Keratinocyte (primary cell): Measurements from ENCODE around the gene ZNF148. TPM values are rescaled to one million over a fixed set of nuclear protein-coding genes. Genes with fewer than 3 reads are reported as not detected.

ENCODE experiments used
- DNase-seq: peaks from one replicate; pipeline ENCODE4 v3.0.0-alpha.2; 2011; ENCODE audit warnings: low read depth, missing footprints, low spot score
- FAIRE-seq: peaks from 2 replicates; lab custom pipeline; 2011; peaks lifted over from hg19 to GRCh38; lab: Jason Lieb, UNC
- H2AFZ ChIP-seq: 2 replicates; pipeline ENCODE4 v1.6.0; 2012; ENCODE audit warnings: low read length, control low read depth, inconsistent platforms; ENCODE audit not compliant: control insufficient read depth
- H3K27ac ChIP-seq: 2 replicates; pipeline ENCODE4 v1.5.1; 2011; ENCODE audit warnings: low read length; ENCODE audit not compliant: control insufficient read depth, insufficient read depth
- H3K27me3 ChIP-seq: 3 replicates; pipeline ENCODE4 v1.6.0; 2011; ENCODE audit warnings: low read length; ENCODE audit not compliant: control insufficient read depth, insufficient read depth; ENCODE audit errors: extremely low read depth
- H3K36me3 ChIP-seq, 2 experiments: 2 replicates in 1 of 2; 3 replicates in 1 of 2; pipeline ENCODE4 v1.5.1; 2011; ENCODE audit warnings: low read length in 2 of 2, mild to moderate bottlenecking in 1 of 2; ENCODE audit not compliant: control insufficient read depth in 2 of 2, insufficient read depth in 2 of 2; ENCODE audit errors: extremely low read depth in 1 of 2
- H3K4me1 ChIP-seq: 3 replicates; pipeline ENCODE4 v1.5.1; 2011; ENCODE audit warnings: low read length; ENCODE audit not compliant: control insufficient read depth, insufficient read depth; ENCODE audit errors: extremely low read depth
- H3K4me2 ChIP-seq: 3 replicates; pipeline ENCODE4 v1.6.0; 2011; ENCODE audit warnings: low read depth, low read length; ENCODE audit not compliant: control insufficient read depth, insufficient read depth; ENCODE audit errors: extremely low read depth
- H3K4me3 ChIP-seq, 3 experiments: fragments of 200-600 bp in 1 of 3; sonication (generic) in 1 of 3; 2 replicates in 2 of 3; 3 replicates in 1 of 3; pipeline ENCODE4 v1.5.1; 2011 to 2016; ENCODE audit warnings: low read length in 3 of 3, mild to moderate bottlenecking in 3 of 3, control low read depth in 2 of 3, inconsistent platforms in 1 of 3, low read depth in 1 of 3, mixed read lengths in 1 of 3, mixed run types in 1 of 3, moderate library complexity in 1 of 3; ENCODE audit not compliant: control insufficient read depth in 2 of 3, insufficient read depth in 2 of 3; ENCODE audit errors: extremely low read depth in 1 of 3
- H3K79me2 ChIP-seq: 2 replicates; pipeline ENCODE4 v1.6.0; 2012; ENCODE audit warnings: low read length; ENCODE audit not compliant: control insufficient read depth, insufficient read depth
- H3K9ac ChIP-seq: 3 replicates; pipeline ENCODE4 v1.6.0; 2011; ENCODE audit warnings: low read length; ENCODE audit not compliant: control insufficient read depth, insufficient read depth; ENCODE audit errors: extremely low read depth
- H3K9me1 ChIP-seq: 3 replicates; pipeline ENCODE4 v1.6.0; 2011; ENCODE audit warnings: low read length; ENCODE audit not compliant: control insufficient read depth, insufficient read depth; ENCODE audit errors: extremely low read depth
- H3K9me3 ChIP-seq: 2 replicates; pipeline ENCODE4 v1.5.1; 2012; ENCODE audit warnings: low read depth, low read length; ENCODE audit not compliant: control insufficient read depth
- H4K20me1 ChIP-seq: 3 replicates; pipeline ENCODE4 v1.6.0; 2011; ENCODE audit warnings: low read length; ENCODE audit not compliant: control insufficient read depth, insufficient read depth; ENCODE audit errors: extremely low read depth
- EZH2 ChIP-seq: IDR thresholded peaks from one replicate; pipeline ENCODE4 v1.6.1; 2012; ENCODE audit warnings: inconsistent platforms, mild to moderate bottlenecking, low read length, moderate library complexity
- dilution Hi-C: fragments of 300-500 bp; cut with MboI; formaldehyde crosslinking; loops from one replicate; pipeline ENCODE4 v1.7.0; 2020; ENCODE audit warnings: low sequenced_read_pairs; ENCODE audit not compliant: extremely low pct_ligation_motif_present
- polyA plus RNA-seq, 5 experiments: library from polyadenylated mRNA; depleted of rRNA in 3 of 5; stranded (reverse) in 3 of 5; stranded (forward) in 1 of 5; unstranded in 1 of 5; fragments of >200 nt; gene quantifications; 1 replicate in 1 of 5; 2 replicates in 3 of 5; 3 replicates in 1 of 5; pipeline versions ENCODE4 v1.2.1 to v1.2.3, GENCODE V29; 2011 to 2012; ENCODE audit warnings: missing spikeins in 2 of 5, low read depth in 1 of 5, low replicate concordance in 1 of 5
- TF ChIP-seq, protein P1 (sequence below), 3 experiments: IDR thresholded peaks in 1 of 3; conservative IDR thresholded peaks in 1 of 3; optimal IDR thresholded peaks in 1 of 3; 2 replicates in 2 of 3; 3 replicates in 1 of 3; pipeline versions ENCODE3 to v1.5.1; 2011; ENCODE audit warnings: low read length in 3 of 3, mild to moderate bottlenecking in 3 of 3, moderate library complexity in 2 of 3, control low read depth in 1 of 3, inconsistent platforms in 1 of 3; ENCODE audit not compliant: insufficient read depth in 2 of 3; ENCODE audit errors: extremely low read depth in 1 of 3

ZNF148 gene
- polyA plus RNA-seq, 1 donor (not counting 4 experiments of a cell fraction or from before 2014, with no cell fraction given): 21.4 TPM

DNA sequence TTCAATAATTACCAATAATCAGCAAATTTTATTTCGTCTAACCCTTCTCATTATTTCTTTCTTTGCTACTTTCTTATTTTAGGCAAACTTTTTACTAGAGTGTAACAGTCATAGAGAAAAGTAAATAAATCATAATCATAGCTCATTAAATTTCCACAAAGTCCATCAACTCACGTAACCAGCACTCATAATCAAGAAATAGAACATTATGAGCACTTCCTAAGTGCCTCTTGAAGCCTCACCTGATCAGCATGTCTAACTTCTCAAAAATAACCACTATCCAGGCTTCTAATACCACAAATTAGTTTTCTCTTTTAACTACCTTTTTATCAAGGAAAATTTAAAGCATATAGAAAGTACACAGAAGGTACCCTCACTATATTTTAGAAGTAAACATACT, 124.2 kb downstream of the ZNF148 start:
- H3K9ac ChIP-seq: no peak overlapping the region
- no peak overlapping the region for H2AFZ ChIP-seq
- dilution Hi-C loops: no loop called here
- H3K27me3 ChIP-seq: no peaks in the 10 kb centered on the region
- H3K9me3 ChIP-seq: no peaks in the 10 kb centered on the region
- no peaks in the 10 kb centered on the region for H3K9me1 ChIP-seq
- no peak overlapping the region for H3K4me3 ChIP-seq
- H3K79me2 ChIP-seq: no peaks in the 10 kb centered on the region
- H3K27ac ChIP-seq: no peak overlapping the region
- TF ChIP-seq, protein P1, sequence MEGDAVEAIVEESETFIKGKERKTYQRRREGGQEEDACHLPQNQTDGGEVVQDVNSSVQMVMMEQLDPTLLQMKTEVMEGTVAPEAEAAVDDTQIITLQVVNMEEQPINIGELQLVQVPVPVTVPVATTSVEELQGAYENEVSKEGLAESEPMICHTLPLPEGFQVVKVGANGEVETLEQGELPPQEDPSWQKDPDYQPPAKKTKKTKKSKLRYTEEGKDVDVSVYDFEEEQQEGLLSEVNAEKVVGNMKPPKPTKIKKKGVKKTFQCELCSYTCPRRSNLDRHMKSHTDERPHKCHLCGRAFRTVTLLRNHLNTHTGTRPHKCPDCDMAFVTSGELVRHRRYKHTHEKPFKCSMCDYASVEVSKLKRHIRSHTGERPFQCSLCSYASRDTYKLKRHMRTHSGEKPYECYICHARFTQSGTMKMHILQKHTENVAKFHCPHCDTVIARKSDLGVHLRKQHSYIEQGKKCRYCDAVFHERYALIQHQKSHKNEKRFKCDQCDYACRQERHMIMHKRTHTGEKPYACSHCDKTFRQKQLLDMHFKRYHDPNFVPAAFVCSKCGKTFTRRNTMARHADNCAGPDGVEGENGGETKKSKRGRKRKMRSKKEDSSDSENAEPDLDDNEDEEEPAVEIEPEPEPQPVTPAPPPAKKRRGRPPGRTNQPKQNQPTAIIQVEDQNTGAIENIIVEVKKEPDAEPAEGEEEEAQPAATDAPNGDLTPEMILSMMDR (optimal IDR thresholded peaks at IDR 0.05 in 1 of 3, IDR thresholded peaks at IDR 0.05 in 1 of 3, conservative IDR thresholded peaks at IDR 0.05 in 1 of 3; ENCODE audit: extremely low read depth in 1 of 3, insufficient read depth in 2 of 3, low read length in 3 of 3): no peak
- no peak for TF ChIP-seq EZH2
- no peaks in the 10 kb centered on the region for H3K4me1 ChIP-seq
- H3K4me2 ChIP-seq: no peak overlapping the region
- no peaks in the 10 kb centered on the region for H3K36me3 ChIP-seq
- FAIRE-seq (no peak), DNase-seq (no peak)
- H4K20me1 ChIP-seq: no peaks in the 10 kb centered on the region

DNA sequence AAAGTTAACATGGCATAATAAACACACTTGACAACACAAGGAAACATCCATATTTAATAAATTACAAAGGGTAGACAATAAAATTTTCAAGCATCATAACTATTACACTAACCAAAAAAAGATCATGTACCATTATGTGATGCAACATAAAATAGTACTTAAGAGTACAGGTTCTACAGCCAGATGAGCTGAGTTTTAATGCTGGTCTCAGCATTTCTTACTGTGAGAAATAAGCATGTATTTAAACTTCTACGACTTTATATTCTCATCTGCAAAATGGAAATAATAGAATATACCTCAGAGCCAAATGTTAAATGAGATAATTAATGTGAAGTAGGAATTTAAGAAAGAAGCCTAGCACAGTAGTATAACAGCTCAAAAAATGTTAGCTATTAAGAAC, 128.9 kb downstream of the ZNF148 start:
- FAIRE-seq (no peak), DNase-seq (no peak)
- Histone ChIP-seq H3K9me3 (no peaks in the 10 kb centered on the region), H3K9ac (no peak overlapping the region), H4K20me1 (no peaks in the 10 kb centered on the region), H3K9me1 (no peaks in the 10 kb centered on the region), H2AFZ (no peak overlapping the region), H3K27ac (no peak overlapping the region), H3K79me2 (no peaks in the 10 kb centered on the region), H3K4me3 (no peak overlapping the region), H3K36me3 (no peaks in the 10 kb centered on the region), H3K27me3 (no peaks in the 10 kb centered on the region), H3K4me2 (no peak overlapping the region), H3K4me1 (no peaks in the 10 kb centered on the region)
- TF ChIP-seq, protein P1 (optimal IDR thresholded peaks at IDR 0.05 in 1 of 3, IDR thresholded peaks at IDR 0.05 in 1 of 3, conservative IDR thresholded peaks at IDR 0.05 in 1 of 3; ENCODE audit: extremely low read depth in 1 of 3, insufficient read depth in 2 of 3, low read length in 3 of 3): no peak
- no peak for TF ChIP-seq EZH2
- dilution Hi-C loops: no loop called here
